NCI-H1105 (cell line): ENCODE data around the gene ELMO3.

Experiments
- DNase-seq: peaks from one replicate; lab custom pipeline; 2025; lab: John Stamatoyannopoulos, UW

Gene ELMO3

DNA sequence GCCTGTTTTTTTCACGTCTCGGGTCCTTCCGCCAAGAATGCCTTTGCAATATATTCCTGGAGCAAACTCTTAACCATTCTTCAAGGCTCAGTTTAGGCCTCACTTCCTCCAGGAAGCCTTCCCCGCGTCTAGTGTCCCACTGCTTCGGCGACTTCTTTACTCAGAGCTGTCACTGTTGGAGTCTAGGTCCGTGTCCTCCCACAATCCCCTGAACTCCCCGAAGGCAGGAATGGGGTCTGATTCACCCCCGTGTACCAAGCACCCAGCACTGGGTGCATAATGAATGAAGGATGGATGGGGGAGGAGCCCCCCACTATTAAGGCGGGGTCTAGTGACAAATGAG is 15.7 kb upstream of the ELMO3 start:
- no peak for DNase-seq

GRCh38 chr16:67183627-67184452 is 15.1 kb upstream of the ELMO3 start, which contains the start of gene MATCAP1:
MATCAP1 (minus strand) TSS chr16:67183963; CDS start chr16:67180610, 3,353 bp downstream.
- DNase-seq, result peak; percentile 89

DNA sequence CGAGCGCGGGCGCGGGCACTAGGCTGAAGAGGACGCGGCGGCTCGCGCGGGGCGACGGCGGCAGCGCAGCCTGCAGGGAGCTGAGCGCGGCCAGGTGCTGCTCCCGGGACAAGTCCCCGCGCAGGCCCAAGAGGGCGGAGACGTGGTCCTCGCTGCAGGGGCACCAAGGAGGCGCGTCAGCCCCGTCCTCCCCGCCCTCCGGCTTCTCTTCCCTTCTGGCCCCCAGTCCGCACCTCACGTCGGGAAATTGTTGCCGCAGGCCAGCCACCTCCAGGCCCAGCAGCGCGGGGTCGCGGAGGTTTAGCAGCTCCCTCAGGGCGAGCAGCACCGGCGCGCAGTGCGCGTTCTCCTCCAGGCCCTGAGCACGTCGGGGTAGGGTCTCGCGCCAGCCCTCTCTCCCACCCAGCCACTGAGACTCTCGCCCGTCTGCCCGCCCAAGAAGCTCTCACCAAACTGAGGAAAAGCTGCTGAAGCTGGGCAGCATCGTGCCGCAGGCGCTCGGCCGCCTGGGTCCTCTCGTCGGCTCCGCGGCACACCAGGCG is 14.4 kb upstream of the ELMO3 start:
- no peak for DNase-seq

DNA sequence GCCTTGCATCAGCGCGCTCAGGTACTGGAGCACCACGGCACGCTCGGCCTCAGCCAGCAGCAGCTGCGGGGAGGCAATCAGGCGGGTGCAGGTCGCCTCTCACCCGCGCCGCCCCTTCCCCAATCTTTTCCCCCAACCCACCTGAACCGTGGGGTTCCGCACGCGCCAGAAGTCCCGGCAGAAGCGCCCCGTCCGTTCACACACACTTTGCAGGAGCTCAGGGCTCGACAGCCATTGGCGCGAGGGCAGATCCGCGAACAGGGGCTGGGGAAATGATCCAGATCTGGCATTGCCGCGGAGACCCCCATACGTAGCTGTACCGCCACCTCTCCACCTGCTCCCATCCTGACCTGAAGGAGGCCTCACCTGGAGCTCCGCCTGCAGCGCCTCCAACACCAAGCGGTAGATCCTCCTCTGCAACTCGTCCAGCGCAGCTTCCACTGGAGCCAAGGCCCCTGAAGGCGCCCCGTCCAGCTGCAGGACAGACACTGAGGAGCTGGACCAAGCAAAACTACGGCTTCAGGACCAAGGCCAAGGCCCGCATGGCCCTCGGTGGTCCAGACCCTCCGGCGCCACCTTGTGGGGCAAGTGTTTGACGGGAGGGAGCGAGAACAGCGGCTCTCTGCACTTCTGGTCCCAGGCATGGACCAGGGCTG is 13.8 kb upstream of the ELMO3 start:
- peak; percentile 36 for DNase-seq

DNA sequence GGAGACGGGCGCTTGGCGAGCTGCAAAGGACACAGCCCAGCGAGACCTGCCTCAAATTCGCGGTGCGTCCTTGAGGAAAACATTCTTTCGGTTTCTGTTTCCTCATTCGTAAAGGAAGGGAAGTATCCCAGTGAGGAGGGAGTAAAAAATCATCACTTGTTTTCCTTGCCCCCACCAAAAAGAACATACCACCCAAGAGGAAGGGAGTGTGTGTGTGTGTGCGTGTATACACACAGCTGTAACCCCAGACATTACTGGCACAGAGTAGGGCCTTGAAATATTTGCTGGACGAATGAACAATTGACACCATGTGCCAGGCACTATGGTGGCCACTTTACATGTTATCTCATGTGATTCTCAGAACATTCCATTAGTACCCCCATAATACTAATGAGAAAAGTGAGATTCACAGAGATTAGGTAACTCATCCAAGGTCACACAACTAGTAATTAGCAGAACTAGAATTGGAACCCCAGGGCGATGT is 13.2 kb upstream of the ELMO3 start:
- DNase-seq, result no peak

- DNase-seq, result no peak
Measured at GRCh38 chr16:67186550-67186950, 12.4 kb upstream of the ELMO3 start.

DNA sequence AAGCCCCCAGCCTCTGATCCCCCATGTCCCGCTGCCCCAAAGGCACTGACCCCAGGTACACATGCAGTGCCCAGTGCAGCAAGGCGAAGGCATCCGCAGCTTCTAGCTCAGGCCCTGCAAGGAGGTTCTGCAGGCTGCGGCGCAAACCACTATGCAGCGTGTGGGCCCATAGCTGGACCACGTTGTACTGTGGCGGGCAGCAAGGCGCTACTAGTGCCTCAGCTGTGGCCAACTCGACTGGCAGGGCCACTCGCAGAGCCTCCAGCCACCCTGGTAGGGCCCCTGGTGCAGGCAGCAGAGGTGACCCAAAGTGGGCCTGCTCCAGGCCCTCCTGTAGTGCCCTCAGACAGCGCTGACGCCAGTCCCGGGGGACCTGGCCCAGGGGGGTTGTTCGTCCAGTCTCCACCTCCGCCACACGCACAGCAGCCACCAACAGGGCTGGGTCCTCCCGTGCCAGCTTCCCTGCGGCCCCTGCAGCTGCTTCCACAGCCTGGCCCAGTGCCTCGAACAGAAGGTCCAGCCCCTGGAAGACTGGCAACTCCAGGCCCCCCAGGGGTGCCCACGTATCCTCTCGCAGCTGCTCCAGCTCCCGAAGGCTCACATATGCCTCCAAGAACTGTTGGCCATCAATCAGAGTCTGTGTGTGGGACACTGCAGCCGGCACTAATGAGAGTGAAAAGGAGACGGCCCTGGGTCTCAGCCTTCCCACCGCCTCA is 11.6 kb upstream of the ELMO3 start:
- DNase-seq, result no peak

DNA sequence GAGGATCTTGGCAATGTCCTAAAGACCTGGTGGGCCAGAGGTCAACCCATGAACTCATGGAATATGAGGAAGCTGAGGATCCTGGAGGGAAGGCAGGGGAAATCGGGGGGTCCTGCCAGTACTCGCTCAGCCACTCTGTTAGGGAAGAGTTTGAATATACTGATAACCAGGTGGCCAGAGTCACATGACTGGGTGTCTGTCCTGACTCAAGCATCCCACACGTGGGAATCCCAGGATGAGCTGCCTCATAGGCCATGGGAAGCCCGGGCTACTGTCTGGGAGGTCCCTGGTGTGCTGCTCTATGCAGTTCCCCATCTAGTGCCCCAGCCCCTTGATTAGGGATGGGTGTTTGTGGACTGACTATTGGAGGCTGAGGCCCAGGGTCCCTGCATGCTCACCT is 10.6 kb upstream of the ELMO3 start:
- no peak for DNase-seq

DNA sequence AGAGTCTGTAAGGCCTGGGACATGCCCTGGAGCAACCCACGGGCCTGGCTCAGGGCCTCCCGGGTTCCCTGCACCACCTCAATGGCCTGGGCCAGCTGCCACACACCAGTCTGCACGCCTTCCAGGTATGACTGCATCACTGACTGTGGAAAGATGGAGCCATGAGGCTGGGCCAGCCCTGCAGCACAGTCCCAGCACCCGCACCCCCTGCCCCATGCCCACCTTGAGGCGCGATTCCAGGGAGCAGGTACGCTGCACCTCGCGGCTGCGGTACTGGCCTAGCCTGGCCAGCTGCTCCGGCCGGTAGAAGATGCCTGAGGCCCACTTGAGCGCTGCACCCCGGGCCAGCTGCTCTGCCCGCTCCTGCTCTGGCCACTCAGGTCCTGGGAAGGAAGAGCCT is 10.1 kb upstream of the ELMO3 start:
- no peak for DNase-seq

GRCh38 chr16:67190041-67190440 is 8.9 kb upstream of the ELMO3 start, which contains the start of gene EXOC3L1:
EXOC3L1 (minus strand) TSS chr16:67190136; CDS start chr16:67189676, 460 bp downstream.
- no peak for DNase-seq

DNA sequence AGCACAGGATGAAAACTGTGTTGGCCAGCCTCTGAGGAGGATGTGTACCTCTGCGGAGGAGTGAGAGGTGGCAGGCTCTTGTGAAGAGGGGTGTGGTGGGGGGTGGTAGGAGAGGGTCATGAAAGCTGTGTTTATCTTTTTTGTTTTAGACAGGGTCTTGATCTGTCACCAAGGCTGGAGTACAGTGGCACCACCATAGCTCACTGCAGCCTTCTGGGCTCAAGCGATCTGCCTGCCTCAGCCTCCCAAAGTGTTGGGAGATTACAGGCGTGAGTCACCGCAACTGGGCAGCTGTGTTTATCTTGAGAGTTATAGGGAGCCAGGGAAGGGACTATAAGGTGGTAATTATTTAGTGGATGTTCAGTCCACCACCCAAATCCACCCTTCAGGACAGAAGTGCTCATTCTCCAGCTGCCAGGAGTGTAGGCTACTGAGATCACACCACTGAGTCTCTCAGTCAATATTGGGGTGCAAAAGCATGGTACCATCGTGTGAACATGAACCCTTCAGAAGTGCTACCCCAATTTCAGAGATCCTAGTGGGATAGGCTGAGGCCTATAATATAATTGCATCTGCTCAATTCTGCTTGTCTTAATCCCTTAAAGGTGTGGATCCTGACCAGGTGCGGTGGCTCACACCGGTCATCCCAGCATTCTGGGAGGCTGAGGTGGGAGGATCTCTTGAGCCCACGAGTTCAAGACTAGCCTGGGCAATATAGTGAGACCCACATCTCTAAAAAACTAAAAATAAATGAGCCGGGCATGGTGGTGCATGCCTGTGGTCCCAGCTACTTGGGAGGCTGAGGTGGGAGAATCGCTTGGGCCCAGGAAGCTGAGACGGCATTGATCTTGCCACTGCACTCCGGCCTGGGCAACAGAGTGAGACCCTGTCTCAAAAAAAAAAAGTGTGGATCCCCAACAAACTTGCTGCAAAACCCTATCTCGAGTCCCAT is 8.2 kb upstream of the ELMO3 start:
- no peak for DNase-seq

DNA sequence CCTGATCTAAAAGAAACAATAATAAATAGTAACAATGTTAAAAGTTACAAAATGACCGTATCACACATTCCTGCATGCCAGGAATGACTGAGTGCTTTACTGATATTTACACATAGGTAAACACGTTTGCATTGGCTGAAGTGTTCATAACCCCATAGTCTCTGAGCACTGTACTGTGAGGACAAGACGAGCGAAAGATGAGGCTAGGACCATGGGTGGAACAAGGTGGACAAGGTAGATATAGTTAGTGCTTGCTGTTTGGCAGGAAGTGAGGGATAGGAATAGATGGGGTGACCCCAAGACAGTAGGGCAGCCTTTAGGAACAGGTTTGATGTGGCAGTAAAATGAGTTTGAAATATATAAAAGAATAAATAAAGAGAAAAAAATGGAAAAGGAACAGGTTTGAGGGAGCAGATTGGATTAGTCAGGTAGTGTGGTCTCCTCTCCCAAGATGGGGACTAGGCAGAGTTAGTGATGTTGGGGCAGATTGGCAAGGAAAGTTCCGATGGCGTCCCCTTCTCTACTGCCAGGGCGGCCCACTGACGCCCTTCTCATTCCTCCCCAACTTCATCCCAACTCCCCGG is 7.4 kb upstream of the ELMO3 start:
- DNase-seq, result no peak

GRCh38 chr16:67191995-67192681 is 6.8 kb upstream of the ELMO3 start, which contains the start of gene E2F4:
E2F4 (plus strand) TSS chr16:67192155; CDS start chr16:67192228, 73 bp downstream.
- DNase-seq, result peak; percentile 57

- no peak for DNase-seq
Measured at GRCh38 chr16:67192781-67193361, 6.1 kb upstream of the ELMO3 start.

DNA sequence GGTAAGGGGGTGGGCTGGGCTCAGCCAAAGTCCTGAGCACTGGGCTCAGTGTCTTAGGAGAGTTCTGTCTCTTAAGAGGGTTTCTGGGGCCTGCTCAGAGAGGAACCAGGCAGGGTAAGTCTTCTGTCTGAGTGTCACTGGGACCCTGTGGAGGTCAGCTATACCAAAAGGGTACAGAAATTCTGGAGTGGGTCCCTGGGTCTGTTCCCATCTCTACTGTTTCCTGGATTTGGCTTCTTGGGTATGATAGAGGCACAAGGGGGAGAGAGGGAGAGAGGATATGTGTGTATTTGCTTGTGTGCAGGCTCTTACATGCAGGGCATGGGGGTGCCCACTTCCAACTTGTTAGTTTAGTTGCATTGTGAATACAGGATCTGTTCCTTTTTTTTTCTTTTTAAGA is 5.4 kb upstream of the ELMO3 start:
- DNase-seq, result no peak

DNA sequence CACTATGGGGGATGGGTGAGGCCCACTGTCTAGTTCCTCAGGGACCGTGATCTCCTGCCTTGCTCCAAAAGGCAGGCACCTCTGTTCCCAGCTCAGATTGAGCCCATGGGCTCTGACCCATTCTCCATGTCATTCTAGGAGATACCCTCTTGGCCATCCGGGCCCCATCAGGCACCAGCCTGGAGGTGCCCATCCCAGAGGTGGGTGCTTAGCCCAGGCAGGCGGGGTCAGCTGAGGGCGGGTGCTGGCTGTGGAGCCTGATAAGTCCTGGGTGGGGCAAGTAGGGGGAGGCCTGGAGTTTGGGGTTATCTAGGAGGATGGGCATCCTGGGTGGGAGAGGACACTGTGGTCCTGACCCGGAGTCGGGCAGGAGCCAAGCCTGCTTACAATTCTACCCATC is 4.7 kb upstream of the ELMO3 start:
- DNase-seq, result no peak

- no peak for DNase-seq
Measured at GRCh38 chr16:67195676-67196075, 3.3 kb upstream of the ELMO3 start.

DNA sequence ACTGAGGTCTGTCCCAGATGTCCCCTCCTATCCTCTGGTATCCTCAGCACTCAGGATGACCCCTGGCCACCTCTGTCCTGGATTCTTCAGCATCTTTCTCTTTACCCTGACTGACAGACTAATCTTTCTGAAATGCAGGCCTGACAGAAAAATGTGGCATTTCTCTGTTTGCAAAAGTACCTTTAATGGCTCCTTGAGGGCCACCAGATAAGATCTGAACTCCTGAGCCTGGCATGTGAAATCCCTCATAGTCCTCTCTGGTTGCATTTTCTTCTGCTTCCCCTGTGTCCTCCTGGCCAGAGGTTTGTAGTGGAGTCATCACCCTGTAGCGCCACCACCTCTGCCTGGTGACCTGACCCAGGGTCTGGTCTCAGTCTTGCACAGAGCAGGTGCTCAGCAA is 2.0 kb upstream of the ELMO3 start:
- DNase-seq, result no peak

- no peak for DNase-seq
Measured at GRCh38 chr16:67197704-67198103, 1.2 kb upstream of the ELMO3 start.

GRCh38 chr16:67198238-67198734 is 645 bp upstream of the ELMO3 start:
- peak; percentile 53 for DNase-seq
